Skin of body (tissue), 2 donors: ENCODE measurements around the gene SLC26A2. TPM values are rescaled to one million over a fixed set of nuclear protein-coding genes. Genes with fewer than 3 reads are reported as not detected.
"Not testable (repeated sequence)": the region's sequence is repeated elsewhere in the genome, so short reads cannot be mapped to it uniquely, and the experiment has no call there.

Experiments
- DNase-seq: peaks from one replicate; lab custom pipeline; 2025; lab: John Stamatoyannopoulos, UW
- total RNA-seq: library from RNA; depleted of rRNA; stranded (reverse); fragments of >200 nt; gene quantifications from one replicate; pipeline ENCODE4 v1.2.3, GENCODE V29; 2014

The SLC26A2 gene
- total RNA-seq, 1 donor from 2014 or later: 17.6 TPM

GRCh38 chr5:150000990-150001659 lies 40.6 kb downstream of the SLC26A2 start:
- DNase-seq: no peak

GRCh38 chr5:150001660-150002486 lies 41.3 kb downstream of the SLC26A2 start:
- peak; percentile 15 for DNase-seq

DNA sequence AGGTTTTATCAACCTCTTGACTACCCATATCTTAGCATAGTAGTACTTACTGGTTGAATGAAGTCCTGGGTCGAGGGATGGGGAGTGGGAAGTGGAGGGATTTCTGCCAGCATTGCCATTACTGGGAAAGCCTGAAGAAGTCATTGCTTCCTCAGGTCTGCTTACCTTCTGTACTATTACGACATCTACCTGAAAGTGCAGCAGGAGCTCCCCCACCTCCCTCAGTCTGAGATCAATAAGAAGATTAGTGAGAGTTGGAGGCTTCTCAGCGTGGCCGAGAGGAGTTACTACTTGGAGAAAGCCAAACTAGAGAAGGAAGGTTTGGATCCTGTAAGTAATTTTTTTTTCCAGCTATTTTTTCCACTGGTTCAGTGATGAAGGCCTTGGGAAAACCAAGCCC lies 45.8 kb downstream of the SLC26A2 start:
- no peak for DNase-seq

GRCh38 chr5:150007050-150007449 lies 46.5 kb downstream of the SLC26A2 start:
- no peak for DNase-seq

- no peak for DNase-seq
These were observed 49.3 kb downstream of the SLC26A2 start for GRCh38 chr5:150009671-150010387.

DNA sequence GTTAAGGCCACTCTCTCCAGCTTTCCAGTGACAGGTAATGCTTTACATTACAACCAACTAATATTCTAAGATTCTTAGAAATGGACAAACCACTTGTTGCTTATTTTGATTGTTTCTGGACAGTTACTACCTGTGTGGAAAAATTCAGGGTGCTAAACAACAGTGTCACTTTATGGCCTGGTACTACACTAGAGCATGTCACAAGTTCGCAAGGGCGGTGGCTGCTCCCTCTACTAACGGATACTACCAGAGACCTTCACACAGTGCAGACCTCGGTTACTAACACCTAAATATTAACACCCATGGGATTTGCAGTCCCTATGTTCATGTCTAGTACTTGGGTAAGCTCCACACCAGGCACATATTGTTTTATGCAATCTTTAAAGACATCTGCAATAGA lies 53.4 kb downstream of the SLC26A2 start:
- DNase-seq: no peak

- DNase-seq: no peak
These were observed 53.9 kb downstream of the SLC26A2 start for GRCh38 chr5:150014456-150014855.

DNA sequence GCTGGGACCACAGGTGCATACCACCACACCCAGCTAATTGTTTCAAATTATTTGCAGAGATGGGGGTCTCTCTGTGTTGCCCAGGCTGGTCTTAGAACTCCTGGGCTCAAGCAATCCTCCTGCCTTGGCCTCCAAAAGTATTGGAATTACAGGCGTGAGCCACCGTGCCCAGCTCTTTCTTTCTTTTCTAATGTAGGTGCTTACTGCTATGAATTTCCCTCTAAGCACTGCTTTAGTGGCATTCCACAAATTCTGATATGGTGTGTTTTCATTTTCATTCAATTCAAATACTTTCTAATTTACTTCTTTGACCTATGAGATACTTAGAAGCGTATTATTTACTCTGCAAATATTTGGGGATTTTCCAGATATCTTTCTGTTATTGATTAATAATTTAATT lies 54.9 kb downstream of the SLC26A2 start:
- DNase-seq: no peak

- DNase-seq: no peak
These were observed 56.0 kb downstream of the SLC26A2 start for GRCh38 chr5:150016537-150016936.

DNA sequence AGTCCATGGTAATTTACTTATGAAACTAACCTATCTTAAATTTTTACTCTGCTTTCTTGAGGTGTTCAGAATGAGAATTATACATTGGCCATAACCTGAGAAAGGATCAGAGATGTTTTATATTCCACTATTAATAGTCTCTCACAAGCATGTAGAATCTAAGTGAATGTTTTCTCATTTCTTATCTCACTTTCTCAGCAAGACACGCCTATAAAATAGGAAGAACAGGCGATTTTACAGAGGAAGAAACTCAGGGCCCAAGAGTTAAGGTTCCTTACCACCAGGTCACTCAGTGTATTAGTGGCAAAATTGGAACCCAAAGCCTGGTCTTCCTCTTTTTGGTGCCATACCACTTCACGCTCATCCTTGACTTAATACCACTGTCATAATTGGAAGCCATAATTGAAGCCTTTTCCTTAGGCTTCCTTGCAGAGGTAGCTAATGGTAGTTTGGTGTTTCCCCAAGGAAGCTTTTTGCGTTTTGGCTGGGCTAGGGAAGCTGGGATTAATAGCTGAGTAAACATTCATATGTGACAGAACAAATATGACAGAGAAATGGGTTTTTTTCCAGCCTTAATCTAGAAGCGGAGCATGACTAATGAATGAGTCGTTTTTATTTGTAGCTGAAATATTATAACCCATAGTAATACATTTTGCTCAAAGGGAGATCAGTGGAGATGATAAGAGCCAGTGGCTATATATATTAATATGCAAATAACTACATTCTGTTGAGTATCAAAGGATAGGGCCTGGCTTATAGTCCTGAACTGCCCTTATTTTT lies 56.9 kb downstream of the SLC26A2 start:
- no peak for DNase-seq

GRCh38 chr5:150020249-150020648 lies 59.7 kb downstream of the SLC26A2 start:
- DNase-seq: no peak

DNA sequence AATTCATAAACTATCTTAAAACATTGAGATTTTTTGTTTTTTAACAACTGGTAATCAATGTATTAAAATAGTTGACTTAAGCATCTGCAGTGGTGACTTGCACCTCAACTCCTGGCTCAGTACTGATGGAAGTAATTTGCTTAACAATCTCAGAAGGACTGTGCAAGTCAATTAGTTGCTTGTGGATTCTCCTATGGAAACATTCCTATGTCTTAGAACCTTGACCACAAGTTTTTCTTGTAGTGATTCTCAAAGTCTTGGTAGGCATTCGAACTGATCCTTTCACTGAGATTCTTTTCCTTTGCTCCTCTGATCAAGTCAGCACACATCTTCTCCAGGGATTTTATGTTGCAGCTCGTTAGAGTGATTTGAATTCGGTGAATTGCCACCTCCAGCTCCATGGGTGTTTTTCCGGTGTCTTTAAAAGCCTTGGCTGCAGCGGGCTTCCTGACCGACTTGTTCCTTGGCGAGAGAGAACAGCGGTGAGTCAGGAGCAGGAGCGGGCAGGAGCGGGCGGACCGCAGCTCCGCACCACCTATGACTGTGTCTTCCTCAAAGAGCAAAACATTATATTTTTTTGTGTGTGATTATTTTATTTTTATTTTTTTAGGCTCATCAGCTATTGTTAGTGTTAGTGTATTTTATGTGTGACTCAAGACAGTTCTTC lies 61.1 kb downstream of the SLC26A2 start:
- no peak for DNase-seq

- peak; percentile 14 for DNase-seq
These were observed 61.6 kb downstream of the SLC26A2 start for GRCh38 chr5:150022158-150022531.

GRCh38 chr5:150022681-150023080 lies 62.1 kb downstream of the SLC26A2 start:
- DNase-seq: no peak

GRCh38 chr5:150023136-150023535 lies 62.6 kb downstream of the SLC26A2 start:
- DNase-seq: no peak

- DNase-seq: no peak
These were observed 63.9 kb downstream of the SLC26A2 start for GRCh38 chr5:150024346-150024984.

DNA sequence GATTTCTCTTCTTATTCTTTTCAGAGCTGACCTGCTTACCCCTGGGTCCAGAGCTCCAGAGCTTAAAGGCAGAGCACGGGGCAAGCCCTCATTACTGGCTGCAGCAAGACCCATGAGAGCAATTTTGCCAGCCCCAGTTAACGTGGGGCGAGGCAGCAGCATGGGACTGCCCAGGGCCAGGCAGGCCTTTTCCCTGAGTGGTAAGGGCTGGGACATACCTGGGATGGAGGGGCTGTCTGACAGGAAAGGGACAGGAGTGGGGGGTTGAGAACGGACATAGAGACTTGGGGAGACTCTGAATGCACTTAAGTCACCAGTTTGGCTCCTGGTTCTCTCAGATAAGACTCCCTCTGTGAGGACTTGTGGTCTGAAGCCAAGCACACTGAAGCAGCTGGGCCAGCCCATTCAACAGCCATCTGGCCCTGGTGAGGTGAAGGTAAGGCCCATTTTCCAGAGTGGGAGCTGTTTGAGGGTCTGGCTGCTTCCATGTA lies 66.2 kb downstream of the SLC26A2 start:
- no peak for DNase-seq

DNA sequence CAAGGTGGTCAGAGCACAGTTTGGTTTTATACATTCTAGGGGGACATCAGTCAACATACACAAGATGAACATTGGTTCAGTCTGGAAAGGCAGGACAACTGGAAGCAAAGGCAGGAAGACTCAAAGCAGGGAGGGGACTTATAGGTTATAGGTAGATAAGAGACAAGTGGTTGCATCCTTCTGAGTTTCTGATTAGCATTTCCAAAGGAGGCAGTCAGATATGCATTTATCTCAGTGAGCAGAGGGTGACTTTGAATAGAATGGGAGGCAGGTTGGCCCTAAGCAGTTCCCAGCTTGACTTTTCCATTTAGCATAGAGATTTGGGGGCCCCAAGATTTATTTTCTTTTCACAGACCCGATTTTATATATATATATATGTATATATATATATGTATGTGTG lies 67.5 kb downstream of the SLC26A2 start:
- not testable (repeated sequence) for DNase-seq

DNA sequence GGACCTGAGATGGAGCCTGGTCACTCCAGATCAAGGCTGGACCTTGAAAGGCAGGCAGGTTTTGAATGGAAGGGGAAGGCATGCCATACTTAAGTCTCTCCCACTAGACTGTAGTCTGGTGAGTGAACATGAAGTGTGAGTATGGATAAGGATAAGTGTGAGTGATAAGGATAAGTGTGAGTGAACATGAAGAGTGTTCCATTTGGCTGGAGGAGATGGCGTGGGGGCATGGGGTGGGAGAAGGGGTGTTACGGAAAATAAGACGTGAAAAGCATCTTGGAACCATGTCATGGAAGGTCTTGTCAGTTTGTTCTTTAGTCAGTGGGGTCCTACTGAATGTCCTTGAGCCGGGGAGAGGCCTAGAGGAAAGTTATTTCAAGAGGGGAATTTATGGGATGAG lies 72.8 kb downstream of the SLC26A2 start:
- no peak for DNase-seq

GRCh38 chr5:150034662-150035061 lies 74.1 kb downstream of the SLC26A2 start:
- peak; percentile 11 for DNase-seq
